SIG-M5 treated with dmso at 0.1 percent for 504 hours (cell line): Measurements from ENCODE around the gene MAPK12.
A peak's percentile ranks its signal among the peaks of the same experiment; 100 is the strongest.

Source experiments
- DNase-seq: peaks from one replicate; lab custom pipeline; 2025; ENCODE audit not compliant: unreplicated experiment; lab: John Stamatoyannopoulos, UW

Gene MAPK12

DNA sequence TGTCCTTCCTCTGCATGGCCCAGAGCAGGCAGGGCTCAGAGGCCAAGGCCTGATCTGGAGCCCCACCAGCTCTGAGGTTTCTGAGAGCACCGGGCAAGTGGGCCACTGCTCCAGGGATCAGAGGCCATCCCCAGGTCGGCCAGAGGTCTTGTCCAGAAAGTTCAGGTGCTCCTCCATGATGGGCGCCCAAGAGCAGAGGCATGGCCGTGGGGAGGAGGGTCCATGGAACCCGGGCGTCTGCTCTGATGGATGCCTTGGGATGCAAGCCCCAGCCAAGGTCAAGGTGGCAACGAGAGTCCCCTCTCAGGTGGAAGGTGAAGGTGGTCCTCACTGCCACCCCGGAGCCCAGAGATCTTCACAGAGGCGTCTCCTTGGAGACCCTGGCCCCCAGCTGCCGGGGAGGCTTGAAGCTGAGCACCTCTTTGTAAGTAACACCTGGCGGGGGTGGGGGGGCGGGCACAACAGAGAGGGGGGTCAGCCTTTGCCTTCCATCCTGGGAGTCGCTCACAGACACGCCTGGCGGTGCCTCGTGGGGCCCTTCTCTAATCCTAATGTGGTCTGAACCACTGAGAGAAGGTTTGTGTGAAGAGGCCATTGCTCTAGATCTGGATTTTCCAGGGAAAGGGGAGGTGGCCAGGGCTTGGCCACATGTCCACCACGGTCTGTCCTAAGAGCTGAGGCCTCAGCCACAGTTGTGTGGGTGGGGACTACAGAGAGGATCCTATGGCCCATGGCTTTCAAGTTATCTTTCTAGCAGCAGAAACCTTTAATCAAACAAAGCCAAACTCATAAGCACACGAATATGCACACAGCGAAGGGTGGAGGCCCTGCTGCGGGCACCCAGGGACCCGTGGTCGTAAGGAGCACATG lies 8.2 kb downstream of the MAPK12 start:
- DNase-seq, result no peak

GRCh38 chr22:50252082-50253045 lies 9.1 kb downstream of the MAPK12 start:
- peak; percentile 59 for DNase-seq

- no peak for DNase-seq
Observed at GRCh38 chr22:50251477-50252081, 9.9 kb downstream of the MAPK12 start.

- DNase-seq, result peak; percentile 79
Observed at GRCh38 chr22:50250555-50251476, 10.7 kb downstream of the MAPK12 start, which contains the start of gene HDAC10. Gene HDAC10, minus strand, starts transcription at chr22:50251265. Its CDS starts 233 bp downstream, at chr22:50251032.

- DNase-seq, result no peak
Observed at GRCh38 chr22:50250249-50250554, 11.3 kb downstream of the MAPK12 start.

DNA sequence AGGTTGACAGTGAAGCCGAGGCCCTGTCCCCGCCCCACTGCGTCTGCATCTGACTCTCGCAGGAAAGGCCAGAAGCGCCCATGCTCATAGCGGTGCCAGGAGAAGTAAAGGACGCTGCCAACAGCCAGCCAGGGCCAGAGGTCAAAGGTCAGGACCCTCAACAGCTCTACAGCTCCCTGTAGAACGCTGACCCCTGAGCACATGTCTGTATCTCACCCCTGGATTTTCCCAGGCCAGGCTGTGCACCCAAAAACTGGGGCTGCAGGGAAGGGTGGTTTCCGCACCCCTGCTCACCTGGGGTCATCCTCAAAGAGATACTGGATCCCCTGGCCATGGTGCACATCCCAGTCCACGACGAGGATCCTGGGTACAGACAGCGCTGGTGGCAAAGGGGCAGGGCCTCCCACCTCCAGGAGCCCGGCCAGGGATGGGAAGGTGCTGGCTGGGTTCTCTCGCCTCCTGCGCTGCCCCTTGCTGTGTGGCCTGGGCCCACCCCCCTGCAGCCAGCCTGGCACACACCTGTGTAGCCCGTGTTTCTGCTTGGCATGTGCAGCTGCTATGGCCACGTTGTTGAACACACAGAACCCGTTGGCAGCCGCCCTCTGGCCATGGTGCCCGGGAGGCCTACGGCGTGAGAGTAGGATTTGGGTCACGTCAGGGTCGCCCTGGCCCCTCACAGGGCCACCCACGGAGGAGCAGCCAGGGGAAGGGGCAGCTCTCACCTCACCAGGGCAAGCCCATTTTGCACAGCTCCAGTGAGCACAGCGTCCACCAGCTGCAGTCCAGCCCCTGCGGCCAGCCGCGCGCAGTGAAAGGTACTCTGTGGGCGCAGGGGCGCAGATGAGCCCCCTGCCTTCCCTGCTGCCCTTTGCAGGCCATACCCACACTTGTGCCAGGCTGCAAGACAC lies 11.9 kb downstream of the MAPK12 start:
- no peak for DNase-seq

DNA sequence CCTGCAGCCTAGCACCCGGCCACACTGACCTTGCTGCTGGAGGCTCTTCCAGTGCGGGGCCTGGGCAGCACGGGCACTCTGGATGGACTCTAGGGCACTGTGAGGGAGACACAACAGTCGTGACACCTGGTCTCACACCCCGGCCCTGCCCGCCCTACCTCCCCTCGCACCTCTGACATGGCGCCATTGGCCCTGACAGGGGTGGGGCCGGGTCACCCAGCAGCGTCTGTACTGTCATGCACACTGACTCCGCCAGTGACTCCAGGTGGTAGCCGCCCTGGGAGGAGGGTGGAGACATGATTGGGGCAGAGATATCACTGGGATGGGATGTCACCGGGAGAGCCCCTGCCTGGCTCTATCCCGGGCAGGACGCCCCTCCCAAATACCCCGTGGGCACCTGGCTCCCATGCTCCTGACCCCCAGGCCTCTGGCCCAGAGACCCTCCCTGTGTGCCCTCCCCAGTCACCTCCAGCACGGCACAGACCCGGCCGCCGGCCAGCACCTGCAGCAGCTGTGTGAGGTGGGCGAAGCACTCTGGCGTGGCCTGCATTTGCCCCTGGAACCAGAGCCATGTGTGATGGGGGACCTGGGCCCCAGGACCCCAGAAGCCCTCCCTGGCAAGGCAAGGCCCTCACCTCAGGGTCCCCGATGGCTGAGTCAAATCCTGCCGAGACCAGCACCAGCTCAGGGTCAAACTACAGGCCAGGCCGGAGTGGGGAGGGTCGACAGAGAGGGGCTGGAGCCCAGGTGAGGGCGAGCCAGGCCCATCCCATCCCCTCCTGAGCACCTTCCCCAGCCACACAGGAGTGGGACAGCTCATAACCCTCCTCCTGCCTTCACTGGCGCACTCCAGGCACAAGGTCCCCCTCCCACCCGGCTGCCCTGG lies 13.0 kb downstream of the MAPK12 start:
- no peak for DNase-seq

- peak; percentile 9 for DNase-seq
Observed at GRCh38 chr22:50247748-50248147, 13.7 kb downstream of the MAPK12 start.

- no peak for DNase-seq
Observed at GRCh38 chr22:50246242-50247175, 15.0 kb downstream of the MAPK12 start.

DNA sequence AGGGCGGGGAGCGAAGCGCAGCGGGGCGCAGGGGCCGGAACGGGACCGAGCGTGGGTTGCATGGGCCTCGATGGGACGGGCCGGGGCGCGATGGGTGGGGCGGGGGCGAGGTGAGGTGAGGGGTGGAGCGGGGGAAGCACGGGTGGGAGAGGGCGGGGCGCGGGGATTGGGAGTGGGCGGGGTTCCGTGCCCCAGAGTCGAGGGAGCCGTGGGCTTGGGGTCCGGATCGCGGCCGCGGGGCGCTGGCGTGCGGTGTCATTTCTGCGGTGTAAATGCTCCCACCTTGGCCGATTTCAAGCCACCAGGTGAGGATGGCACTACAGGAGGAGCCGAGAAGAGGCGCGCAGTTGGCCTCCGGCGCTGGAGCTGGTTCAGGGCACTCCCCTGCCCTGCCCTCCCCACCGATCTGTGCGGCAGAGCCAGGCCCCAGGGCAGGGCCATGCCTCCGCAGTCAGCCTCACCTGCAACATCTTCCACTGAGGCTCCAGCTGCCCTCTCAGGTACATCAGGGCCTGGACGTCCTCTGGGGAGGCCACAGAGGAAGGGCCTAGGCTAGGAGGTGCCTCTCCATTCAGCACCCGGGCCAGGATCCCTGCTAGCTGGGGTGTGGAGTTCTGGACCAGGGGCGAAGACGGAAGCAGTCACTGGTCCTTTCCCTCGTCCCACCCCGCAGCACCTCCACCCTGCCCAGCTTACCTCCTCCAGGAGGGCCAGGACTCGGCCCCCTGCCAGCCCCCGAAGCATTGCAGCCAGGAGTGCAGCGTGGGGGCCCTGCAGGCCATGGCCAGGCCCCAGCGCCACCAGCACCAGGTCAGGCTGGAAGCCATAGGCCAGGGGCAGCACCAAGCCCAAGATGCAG lies 16.0 kb downstream of the MAPK12 start:
- no peak for DNase-seq

DNA sequence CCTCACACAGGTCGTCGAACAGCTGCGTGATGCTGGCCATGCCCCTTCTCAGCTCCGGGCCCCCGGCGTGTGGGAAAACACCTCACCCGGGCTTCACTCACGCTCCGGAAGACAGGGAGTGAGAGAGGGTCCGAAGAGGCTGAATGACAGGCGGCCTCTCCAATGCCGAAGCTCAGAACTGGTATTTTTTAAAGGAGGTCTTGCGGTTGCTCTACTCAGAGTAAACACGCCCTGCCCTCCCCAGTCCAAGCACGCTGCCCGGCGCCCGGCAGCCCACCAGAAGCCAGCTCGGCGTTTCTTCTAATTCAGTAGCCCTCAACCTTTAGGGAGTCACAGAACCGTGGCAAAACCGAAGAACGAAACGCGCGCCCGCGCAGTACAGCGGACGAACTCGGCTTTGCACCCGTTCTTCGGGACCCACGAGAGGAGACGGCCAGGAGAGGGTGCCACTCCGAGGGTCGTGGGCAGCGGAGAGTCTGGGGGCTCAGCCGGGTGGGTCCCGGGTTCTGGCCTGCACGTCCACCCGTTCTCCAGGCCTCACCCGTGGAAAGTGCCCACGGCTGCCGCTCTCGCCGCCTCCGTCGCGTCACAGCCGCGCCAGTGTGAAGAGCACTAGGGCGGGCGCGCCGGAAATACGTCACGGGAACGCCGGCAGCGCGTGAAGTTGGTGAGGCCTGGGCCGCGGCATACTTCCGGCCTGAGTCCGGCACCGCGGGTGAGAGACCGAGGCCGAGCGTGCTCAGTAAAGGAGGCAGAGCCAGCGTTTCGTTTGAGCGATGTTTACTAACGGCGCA lies 16.9 kb downstream of the MAPK12 start, which contains the start of gene TUBGCP6:
Gene TUBGCP6, minus strand, starts transcription at position 604 of the 794 bp plus-strand sequence. Its CDS starts 564 bp downstream, at position 40.
- DNase-seq, result peak; percentile 83

DNA sequence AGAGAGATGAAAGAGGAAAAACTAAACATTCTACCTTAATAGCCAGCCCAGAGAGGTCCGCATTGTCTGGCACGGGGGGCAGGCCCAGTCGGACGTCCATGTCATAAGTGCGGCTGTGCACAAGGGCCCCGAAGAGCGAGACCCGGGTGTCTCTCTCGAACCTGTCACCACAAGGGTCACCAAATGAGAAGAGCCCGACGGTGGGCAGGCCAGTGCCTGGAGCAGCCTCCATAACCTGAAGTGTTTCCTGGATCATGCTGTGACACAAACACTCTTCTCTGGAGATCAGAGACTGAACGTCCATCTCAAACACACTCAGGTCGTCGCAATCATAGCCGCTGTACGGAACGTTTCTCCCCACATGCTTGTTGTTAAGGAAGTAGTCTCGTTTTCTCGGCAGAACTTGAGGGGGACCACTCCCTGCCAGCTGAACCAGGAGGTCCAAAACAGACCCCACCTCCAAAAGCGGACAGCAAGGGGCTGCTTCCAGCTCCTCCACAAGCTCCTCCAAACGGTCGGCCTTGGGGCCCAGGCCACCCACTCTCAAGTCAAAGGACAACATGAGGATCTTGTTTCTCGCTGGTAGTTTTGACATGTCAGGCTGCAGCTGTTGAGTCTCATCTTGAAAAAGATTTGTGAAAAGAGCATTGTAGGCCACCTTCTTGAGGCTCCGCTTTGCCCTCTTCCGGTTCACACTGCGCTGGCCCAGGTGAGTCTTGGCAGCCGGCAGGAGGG lies 17.6 kb downstream of the MAPK12 start:
- DNase-seq, result peak; percentile 16

DNA sequence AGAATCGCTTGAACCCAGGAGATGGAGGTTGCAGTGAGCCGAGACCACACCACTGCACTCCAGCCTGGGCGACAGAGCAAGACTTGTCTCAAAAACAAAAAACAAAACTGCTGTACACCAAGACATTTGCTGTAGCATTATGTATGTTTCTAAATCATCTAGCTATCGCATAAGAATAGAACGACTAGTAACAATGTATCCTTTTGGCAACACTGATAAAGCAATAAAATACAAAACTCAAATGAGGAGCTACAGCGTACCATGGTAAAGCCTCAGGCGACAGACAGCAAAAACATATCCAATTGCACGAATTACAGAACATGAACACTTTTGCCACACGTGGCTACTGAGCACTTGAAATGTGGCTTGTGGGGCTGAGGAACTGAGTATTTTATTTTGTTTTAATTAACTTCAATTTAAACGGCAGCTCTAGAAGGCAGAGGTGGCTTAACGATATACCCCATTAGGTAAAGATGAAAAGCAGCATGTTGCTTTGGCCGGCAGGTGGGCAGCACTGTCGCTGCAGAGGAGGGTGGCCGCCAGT lies 19.0 kb downstream of the MAPK12 start:
- peak; percentile 5 for DNase-seq

DNA sequence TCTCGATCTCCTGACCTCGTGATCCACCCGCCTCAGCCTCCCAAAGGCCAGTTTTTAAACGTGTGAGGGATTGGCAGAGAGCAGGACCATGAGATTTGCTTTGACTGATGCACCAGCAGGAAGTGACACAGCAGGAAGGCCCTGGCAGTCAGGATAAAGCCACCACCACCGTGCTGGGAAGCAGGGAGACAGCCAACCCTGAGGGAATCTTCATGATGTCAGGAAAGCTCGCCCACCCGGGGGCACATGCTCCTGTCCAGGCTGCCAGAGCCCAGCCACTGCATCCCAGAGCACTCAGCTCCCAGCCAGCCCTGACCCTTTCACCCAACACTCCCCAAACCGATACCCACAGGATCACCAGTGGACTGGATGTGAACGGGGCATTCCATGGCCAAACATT lies 22.7 kb downstream of the MAPK12 start:
- DNase-seq, result no peak
